LHCN-M2 (cell line): ENCODE data around the gene PLK1. TPM values are rescaled to one million over a fixed set of nuclear protein-coding genes. Genes with fewer than 3 reads are reported as not detected.
A peak's percentile ranks its signal among the peaks of the same experiment; 100 is the strongest.

Experiments
- DNase-seq: peaks from one replicate; pipeline ENCODE4 v3.0.0-alpha.2; 2012; ENCODE audit warnings: low read depth
- total RNA-seq: library from RNA; depleted of rRNA; stranded (reverse); fragments of >200 nt; gene quantifications from 2 replicates; pipeline ENCODE4 v1.2.3, GENCODE V29; 2014

PLK1 gene
- total RNA-seq, 1 experiment from 2014 or later = 102 TPM

DNA sequence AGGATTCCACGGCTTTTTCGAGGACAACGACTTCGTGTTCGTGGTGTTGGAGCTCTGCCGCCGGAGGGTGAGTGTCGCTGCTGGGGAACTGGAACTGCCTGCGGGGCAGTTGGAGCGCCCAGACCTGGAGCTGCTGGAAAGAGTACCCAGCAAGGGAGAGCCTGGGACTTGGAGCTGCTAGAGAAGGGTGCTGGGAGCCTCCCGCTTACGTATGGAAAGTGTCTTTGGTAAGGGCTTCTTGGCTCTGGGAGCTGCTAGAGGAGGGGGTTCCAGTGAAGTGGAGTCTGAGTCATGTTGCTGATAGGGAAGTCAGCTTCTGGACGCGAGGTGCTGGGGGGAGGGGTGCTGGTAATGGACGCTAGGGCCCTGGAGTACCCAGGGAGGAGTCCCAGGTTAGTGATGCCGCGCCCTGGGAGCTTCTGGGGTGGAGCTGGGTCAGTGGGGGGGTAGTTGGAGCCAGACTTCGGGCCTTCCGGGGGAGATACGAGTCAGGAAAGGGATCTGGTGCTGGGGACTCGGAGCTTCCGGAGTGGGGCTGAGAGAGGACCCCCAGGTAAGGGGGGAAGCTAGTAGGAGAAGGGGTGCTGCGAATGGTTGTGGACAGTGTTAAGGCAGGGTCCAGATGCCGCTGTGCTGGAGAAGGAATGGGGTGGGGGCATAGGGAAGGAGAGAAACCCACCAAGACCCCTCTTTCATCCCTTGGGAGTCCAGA lies 741 bp downstream of the PLK1 start:
- DNase-seq = peak; percentile 61

DNA sequence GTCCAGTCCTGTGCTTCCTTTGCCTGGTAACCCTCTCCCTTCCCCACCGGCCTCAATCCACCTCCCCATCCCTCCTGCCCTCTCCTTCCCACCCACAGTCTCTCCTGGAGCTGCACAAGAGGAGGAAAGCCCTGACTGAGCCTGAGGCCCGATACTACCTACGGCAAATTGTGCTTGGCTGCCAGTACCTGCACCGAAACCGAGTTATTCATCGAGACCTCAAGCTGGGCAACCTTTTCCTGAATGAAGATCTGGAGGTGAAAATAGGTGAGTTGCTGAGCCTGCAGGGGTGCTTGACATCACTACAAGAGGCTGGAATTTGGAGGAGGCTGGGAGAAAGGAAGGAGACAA lies 1.3 kb downstream of the PLK1 start:
- no peak for DNase-seq

DNA sequence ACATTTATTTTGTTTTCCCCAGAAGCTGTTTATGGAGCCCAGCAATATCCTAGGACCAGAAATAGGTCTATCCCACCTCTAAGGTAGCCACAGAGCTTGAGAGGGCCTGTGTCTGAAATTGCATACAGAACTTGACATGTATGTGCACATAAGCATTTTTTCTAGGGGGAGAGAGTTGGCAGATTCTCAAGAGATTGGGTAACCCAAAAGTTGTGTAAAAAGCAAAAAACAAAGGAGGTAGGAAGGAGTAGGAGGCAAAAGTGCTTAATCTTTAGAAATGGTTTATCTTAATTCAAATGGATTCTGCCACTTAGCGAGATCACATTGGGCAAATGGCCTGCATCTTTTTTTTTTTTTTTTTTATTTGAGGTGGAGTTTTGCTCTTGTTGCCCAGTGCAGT lies 3.5 kb downstream of the PLK1 start:
- no peak for DNase-seq

DNA sequence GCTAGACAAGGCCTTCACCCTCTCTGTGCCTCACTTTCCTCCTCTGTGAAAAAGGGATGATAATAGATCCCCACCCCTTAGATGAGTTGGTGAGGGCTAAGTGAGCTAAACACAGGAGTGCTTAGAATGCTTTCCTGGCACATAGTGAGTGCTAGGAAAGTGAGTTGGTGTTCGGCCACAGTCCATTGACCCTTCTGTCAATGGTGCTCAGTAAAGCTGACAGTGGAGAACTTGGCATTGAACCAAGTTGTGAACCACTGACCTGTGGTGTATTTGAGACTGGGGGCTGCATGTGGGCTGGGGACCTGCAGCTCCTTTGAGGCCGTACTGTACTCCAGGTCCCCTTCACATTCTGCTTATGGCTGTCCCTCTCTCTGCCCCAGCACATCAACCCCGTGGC lies 4.8 kb downstream of the PLK1 start:
- no peak for DNase-seq

DNA sequence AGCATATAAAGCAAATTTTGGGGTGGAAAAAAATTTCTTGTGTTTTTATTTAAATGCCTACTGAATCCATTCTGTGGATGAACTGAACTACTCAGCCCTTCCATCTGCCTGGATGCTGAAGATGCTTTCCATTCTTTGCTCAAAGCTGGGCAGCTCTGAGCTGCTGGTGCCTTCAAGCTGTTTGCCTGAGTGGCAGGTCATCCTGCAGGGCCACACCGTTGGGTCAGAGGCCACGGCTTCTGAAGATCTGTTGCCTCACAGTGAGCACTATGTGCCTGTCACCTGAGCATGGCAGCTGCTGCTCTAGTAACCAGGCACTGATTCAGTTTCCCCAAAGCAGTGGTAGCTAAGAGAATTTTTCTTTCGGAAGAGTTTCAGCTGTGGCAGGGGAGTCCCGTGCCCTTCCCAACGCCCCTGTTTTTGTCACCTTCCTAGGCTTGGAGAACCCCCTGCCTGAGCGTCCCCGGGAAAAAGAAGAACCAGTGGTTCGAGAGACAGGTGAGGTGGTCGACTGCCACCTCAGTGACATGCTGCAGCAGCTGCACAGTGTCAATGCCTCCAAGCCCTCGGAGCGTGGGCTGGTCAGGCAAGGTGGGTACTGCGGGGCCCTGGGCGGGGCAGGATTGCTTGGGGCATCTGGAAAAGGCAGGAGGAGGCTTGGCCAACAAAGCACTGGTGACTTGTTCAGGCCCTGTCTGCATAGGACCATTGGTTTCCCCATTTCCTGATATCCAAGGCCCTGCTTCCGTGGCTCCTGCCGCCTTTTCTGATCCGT lies 8.5 kb downstream of the PLK1 start:
- DNase-seq = no peak

DNA sequence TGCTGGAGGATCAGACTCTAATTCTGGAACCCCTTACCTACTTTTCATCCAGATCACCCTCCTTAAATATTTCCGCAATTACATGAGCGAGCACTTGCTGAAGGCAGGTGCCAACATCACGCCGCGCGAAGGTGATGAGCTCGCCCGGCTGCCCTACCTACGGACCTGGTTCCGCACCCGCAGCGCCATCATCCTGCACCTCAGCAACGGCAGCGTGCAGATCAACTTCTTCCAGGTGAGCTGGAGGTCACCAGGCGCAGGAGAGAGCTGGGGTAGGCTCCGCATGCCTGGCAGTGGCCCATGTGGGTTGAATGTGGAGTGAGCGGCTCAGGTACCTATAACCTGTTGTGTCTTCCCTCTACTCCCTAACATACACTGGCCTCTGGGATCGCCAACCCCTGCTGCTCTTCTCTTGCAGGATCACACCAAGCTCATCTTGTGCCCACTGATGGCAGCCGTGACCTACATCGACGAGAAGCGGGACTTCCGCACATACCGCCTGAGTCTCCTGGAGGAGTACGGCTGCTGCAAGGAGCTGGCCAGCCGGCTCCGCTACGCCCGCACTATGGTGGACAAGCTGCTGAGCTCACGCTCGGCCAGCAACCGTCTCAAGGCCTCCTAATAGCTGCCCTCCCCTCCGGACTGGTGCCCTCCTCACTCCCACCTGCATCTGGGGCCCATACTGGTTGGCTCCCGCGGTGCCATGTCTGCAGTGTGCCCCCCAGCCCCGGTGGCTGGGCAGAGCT lies 10.9 kb downstream of the PLK1 start:
- no peak for DNase-seq

DNA sequence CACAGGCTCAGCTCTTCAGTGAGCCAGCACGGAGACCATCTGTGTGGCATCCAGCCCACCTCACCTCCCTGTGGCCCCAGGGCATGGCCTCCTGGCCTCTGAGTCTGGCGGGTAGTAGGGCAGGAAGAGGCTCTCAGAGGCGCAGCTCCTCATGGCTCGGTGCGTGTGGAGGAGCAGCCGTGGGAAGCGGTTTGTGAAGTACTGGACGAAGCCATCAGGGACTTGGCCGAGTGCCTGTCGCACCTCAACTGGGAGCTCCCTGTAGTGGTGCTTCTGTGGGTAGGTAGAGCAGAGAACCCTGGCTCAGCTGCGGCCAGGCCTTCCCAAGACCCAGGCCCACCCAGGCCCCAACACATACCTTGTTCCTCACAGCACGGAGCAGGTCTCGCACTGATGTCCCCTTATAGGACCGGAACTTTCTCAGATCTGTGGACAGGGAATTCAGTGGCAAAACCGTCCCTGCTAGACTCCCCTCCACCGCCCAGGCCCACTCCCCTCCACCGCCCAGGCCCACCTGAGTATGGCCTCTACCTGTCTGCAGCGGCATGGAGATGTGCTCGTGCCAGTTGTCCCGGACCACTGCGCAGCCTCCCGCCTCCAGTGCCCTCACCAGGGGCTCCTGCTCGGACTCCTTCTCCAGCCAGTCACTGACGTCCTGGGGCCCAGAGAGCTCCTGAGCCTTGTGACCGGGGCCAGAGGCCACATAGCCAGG lies 12.2 kb downstream of the PLK1 start:
- no peak for DNase-seq

DNA sequence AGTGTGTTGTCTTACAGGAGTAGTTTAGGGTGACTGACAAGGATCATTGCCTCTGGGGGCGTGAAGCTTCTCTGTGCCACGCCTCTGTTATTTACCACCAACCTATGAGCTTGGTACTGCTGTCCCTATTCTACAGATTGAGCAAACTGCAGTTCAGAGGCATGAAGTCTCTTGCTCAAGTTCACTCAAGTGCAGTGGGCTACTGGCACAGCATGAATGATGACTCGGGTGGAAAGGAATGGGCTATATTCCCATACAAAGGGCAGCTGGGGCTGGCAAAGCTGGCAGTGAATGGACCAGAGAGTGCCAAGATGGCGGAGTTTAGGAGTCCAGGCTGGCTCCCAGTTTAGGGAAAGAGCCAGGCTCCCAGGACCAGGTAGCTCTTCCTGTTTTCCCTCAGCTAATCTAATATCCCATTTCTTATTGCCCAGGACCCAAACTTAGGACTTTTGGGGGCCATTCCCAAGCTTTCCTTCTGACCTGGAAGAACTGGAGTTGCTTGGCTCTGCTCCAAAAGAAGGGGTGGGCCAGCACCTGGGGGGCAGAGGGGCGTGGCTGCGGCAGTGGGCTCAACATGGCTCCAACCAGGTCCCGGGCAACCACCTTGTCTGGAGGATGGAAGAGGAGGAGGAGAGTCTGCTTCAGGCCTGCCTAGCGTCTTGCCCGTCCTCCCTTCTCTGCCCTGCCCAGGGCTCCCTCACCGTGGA lies 12.9 kb downstream of the PLK1 start:
- peak; percentile 79 for DNase-seq

DNA sequence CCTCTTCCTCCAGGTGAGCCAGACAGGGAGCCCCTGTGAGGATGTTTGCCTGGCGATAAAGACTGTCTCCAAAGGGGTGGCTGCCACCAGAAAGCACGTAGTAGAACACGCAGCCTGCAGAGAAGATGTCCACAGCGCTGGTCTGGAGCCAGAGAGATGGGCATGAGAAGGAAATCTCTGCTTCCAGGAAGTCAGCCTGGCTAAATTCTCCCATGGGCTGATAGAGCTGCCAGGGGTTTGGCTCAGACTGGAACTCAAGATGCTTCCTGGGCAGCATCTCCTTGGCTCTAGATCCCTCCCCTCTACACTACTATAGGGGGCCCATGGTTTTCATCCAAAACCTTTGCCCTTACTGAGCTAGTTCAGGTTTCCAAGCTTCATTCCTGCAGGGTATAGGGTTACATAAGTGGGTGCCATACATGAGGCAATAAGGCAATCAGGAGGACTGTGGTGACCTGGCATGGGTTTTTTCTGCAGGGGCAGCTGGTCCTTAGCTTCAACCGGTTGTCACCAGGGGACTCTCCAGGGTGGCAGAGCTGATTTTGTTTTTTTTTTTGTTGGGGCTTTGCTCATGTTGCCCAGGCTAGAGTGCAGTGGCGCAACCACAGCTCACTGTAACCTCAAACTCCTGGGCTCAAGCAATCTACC lies 13.6 kb downstream of the PLK1 start:
- peak; percentile 62 for DNase-seq

DNA sequence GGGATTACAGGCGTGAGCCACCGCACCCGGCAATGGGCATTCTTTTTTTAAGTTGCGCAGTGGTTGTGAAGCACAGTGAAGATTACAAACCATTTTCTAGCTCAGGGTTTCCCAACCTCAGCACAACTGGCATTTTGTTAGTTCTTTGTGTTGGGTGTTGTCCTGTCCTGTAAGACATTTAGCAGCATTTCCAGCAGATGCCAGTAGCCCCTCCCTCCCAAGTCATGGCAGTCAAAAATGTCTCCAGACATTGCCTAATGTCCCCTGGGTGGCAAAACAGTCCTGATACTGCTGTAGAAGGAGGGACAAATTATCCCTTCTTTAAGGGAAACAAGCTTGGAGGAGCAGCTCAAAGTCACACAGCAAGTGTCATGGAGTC lies 15.6 kb downstream of the PLK1 start:
- DNase-seq = no peak

DNA sequence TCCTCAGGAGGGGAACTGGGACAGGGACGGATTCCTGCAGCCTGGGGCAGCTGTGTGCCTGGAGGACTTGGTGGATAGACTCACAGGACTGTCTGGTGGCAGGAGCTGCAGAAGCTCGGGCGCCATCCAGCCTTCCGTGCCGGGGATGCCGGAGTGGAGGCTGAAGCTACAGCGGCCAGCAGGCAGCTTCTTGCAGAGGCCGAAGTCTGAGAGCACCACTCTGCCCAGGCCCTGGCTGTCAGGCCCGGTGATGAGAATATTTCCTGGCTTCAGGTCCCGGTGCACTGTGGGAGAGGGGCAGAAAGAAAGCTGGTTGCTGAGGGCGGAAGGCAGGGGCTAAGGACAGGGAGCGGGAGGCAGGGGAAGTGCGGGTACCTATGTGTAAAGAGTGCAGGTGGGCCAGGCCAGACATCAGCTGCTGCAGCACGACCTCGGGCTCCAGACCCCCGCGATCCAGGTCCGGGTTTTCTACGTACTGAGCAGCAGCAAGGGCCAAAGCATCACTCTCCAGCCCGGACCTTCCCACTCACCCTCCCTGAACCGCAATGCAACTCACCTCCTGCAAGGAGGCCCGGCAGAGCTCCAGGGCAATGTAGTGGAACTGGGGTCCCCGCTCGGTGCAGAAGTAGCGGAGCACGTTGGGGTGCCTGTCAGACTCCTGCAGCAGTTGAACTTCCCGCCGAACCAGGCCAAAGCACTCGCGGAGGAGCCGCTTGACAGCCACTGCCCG lies 16.1 kb downstream of the PLK1 start:
- DNase-seq = no peak

DNA sequence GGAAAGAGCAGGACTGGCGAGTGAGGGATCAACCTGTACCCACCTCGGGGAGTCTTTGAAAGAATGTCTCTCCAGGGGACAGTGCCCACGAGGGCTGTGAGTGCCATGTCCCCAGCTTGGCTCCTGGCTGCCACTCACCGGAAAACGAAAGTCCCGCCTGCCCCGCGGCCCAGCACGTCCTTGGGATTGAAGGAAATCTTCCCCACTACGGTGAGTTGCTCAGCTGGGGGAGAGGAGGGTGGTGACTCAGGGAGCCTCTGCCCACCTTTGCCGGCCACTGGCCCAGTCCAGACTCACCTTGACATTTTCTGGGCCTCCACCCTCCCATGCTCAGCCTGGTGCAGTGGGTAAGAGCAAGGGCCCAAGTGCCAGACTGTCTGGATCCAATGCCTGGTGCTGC lies 17.1 kb downstream of the PLK1 start:
- no peak for DNase-seq

DNA sequence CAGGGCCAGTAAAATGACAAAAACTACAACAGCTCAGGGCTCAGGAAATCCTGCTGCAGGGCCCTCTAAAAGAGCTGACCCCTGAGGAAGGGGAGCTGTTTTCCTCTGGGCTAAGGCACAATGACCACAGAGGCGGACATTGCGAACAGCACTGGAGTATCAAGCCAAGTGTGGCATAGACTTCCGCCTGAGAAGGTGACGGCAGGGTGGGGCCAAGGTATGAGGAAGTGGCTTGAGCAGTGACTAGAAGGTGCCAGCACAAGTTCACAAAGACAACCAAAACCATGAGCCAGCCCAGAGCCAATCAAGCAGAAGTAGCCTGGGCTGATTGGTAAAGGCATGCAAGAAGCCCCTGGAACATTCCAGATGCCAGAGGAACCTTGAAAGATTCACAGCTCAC lies 20.4 kb downstream of the PLK1 start:
- DNase-seq = no peak

DNA sequence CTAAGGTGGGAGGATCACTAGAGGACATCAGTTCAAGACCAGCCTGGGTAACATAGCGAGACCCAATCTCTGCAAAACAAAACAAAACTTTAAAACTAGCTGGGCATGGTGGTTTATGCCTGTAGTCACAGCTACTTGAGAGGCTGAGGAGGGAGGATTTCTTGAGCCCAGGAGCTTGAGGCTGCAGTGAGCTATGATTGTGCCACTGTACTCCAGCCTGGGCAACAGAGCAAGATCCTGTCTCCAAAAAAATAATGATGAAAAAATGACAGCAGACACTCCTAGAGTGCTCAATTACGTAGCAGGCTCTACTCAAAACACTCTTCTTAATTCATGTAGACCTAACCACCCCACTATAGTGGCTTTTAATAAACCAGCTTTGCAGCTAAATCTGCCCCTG lies 21.4 kb downstream of the PLK1 start:
- no peak for DNase-seq

DNA sequence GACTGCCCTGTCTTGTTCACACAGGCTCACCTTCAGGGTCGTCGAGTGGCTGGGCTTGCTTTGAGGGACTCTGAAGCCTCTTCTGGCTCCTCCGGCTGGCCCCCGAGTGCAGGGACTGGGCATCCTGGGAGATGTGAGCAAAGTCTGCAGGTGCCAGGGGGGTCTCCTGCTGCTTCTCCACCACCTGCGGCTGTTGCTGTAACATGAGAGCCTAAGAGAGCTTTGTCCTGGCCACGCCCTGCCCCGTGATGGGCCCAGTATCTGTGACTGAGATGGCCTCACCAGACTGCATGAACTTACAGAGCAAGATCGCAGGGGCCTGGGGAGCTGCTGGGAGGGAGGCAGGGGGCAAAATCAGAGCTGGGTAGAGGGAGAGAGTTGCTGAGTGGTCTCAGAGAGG lies 21.8 kb downstream of the PLK1 start:
- no peak for DNase-seq

DNA sequence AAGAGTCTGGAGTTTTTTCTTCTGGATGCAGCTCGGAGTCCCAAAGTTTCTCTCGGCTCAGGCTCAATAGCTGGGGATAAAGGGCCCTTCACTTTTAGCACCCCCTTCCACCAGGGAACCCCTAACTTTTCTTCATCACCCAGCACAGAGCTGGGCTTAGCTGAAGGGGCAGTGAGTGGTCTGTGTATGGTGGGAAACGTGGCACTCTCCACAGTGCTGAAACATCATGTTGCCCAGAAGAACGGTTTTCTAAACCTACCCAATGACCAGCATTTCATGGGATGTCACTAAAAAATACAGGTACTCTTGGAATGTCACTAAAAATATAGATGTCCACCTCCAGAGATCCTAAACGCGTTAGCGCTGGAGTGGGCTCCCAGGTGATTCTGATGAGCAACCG lies 22.4 kb downstream of the PLK1 start:
- DNase-seq = no peak

DNA sequence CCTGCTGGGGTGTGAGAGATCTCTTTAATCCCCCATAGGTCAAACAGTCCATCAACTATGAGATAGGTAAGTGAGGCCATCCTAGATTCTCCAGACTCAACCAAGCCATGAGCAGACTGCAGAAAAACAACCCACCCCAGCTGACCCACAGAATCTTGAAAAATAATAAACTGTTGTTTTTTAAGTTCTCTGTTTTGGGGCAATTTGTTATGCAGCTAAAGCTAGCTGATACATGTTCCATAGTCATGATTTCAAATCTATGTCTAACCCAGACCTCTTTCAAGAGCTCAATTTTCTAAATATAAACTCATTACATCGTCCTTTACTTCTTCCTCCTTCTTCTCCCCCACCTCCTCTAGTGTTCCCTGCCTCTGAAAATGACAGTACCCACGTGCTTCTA lies 24.3 kb downstream of the PLK1 start:
- no peak for DNase-seq

DNA sequence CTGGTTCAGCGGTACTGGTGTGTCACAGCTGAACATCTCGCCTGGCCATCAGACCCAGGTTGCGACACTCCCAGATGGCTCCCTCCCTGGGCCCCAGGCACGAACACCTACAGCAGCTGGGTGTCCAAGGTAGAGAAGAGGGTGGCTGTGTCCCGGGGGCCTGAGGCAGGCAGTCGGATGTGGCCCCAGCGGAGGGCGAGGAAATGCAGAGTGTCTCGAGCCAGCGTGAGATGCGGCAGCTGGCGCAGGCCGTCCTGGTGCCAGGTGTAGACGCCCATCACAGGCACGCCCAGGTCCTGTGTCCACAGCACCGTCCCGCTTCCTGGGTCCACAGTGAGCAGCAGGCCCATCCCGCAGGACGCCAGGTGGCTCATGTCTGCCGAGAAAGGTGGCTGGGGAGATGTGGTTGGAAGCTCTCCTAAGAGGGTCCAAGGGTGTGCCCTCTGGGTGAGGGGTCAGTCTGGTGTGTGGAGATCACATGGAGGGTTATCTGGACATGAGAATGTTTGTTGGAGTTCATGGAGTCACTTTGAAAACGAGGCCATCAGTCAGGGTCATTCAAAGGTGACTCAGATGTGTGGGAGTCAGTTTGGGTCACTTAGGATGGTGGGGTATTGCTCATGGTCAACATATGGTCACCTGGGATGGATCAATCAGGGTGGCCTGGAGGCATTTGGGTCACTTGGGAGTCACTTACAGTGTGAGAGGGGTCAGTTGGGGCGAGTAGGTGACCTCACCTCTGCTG lies 26.3 kb downstream of the PLK1 start:
- no peak for DNase-seq

DNA sequence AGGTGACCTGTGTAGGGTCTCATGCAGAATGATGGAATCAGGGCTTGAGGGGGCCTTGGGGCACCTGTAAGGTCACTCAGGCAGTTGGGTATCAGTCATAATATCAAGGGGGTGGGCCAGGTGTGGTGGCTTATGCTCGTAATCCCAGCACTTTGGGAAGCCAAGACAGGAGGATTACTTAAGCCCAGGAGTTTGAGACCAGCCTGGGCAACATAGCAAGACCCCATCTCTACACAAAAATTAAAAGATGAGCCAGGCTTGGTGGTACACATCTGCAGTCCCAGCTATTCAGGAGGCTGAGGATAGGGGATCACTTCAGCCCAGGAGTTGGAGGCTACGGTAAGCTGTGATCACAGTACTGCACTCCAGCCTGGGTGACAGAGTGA lies 26.8 kb downstream of the PLK1 start:
- no peak for DNase-seq

DNA sequence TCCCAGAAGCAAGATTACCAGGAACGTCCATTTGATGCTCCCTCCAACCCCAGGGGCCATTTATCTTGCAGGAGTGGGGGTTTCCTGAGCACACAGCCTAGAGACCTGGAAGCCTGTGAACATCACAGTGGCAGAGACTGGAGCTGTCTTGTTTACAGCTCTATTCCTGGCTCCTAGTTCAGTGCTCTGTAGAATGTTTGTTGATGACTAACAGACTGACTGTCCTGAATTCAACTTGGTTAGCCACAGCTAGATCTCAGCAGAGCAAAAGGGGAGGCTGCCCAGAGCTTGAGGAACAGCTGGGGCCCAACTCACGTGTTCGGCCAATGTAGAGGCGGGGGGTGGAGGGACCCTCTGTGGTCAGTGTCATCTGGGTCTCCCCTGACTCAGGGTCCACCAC lies 27.8 kb downstream of the PLK1 start:
- no peak for DNase-seq
